Posterior vena cava (tissue), 2 donors: ENCODE data around the gene ADAM29. TPM values are rescaled to one million over a fixed set of nuclear protein-coding genes. Genes with fewer than 3 reads are reported as not detected.
A peak's percentile ranks its signal among the peaks of the same experiment; 100 is the strongest.
"Not testable (repeated sequence)": the region's sequence is repeated elsewhere in the genome, so short reads cannot be mapped to it uniquely, and the experiment has no call there.

Source experiments
- DNase-seq: peaks from one replicate; pipeline ENCODE4 v3.0.0-alpha.2; 2020; ENCODE audit warnings: low spot score
- intact Hi-C, 2 donors: fragments of 100-400 bp; cut with DNase I; formaldehyde crosslinking; loops; one replicate each; pipeline versions ENCODE4 v1.14.1 to v1.14.2; 2022 to 2023
- total RNA-seq, 2 donors: library from RNA; stranded (reverse); fragmentation: NEBNext Ultra II Directional; extraction: Animal tissue kit (Norgen Biotek cat#: 25700); gene quantifications; one replicate each; pipeline ENCODE4 v1.2.1, GENCODE V29; 2021
- donor health status: DM: yes; HTN: yes; CAD: no.
- donor health status: DM: yes; HTN: yes; CAD: no.

ADAM29 gene
- total RNA-seq, 2 donors from 2014 or later = not detected

DNA sequence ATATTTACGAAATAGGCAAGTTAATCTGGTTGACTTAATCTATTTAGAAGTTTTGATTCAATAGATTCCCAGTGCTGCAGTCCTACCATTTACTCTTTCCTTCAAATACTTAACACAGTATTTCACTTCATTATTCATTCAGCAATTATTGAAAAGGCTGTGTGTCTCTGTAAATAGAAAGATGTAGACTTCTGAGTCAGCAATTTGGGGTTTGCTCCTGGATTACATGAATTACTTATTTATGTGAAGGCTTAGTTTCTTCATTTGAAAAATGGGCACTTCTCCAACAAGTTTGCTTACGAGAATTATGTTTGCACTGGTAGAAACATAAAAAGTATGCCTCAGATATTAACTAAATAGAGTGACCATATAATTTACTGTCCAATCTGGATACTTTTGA is 17.4 kb downstream of the ADAM29 start:
- no peak for DNase-seq
- intact Hi-C loops = no loop called here

DNA sequence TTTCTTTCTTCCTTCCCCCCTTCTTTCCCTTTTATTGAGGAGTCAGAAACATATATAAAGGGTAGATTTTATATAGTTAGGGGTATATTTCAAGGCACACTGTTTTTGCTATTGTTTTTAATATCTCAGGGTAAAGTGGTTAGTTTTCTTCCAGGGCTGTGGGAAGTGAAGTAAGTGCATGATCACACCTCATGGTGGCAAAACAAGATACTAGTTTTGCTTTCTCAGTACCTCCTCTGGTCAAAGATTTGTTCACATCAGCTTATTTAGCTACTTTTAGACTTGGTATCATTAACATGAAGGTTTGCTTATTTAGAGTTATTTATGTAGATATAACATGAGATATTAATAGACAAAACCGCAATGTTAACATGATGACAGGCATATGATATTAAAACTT is 21.8 kb downstream of the ADAM29 start:
- intact Hi-C loops = no loop called here
- no peak for DNase-seq

DNA sequence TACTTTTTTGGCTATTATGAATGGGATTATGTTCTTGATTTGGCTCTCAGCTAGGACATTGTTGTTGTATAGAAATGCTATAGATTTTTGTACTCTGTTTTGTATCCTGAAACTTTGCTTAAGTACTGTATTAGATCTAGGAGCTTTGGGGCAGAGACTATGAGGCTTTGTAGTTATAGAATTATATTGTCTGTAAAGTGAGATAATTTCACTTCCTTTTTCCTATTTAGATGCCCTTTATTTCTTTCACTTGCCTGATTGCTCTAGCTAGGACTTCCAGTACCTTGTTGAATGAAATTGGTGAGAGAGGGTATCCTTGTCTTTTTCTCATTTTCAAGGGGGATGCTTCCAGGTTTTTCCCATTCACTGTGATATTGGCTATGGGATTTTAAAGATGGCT is 28.1 kb downstream of the ADAM29 start:
- intact Hi-C loops = no loop called here
- no peak for DNase-seq

DNA sequence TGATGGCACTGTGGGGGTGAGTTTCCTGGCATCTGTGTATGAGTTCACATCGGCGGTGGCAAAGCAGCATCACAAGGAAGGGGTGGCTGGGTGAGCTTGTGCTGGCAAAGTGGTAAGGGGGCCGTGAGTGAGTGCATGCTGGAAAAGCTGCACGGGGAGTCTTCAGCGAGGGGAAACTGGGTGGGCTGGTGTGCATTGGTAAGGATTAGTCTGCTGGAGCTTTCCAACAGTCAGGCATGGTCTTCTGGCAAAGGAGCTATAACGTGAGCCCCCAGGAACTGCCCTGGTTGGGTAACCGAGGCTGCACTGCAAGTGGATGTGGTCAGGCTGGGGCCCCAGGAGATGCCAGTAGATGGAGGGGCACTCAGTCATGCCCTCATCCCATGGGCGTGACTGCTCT is 30.7 kb downstream of the ADAM29 start:
- intact Hi-C loops = no loop called here
- no peak for DNase-seq

DNA sequence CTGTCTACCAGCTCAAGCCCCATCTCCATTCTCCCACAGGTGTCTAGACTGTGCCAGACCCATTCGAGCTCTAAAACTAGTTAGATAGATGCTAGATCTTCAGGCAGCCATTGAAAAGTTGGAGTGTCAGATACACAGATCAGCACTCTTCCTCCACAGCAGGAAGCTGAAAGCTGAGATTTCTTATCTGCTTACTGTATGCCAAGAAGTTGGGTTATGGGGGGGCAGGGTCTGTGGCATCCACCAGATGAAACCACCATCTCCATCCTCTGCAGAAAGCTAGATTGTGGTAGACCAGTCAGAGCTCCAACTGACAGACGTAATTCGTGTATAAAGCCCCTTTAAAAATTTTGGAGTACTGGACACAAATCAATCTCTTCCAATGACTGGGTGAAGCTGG is 54.8 kb downstream of the ADAM29 start:
- intact Hi-C loops = no loop called here
- DNase-seq = no peak

- DNase-seq = no peak
- intact Hi-C loops = no loop called here
Observed at GRCh38 chr4:174973336-174973735, 55.2 kb downstream of the ADAM29 start.

GRCh38 chr4:174983128-174983750 is 65.1 kb downstream of the ADAM29 start:
- intact Hi-C loops = no loop called here

DNA sequence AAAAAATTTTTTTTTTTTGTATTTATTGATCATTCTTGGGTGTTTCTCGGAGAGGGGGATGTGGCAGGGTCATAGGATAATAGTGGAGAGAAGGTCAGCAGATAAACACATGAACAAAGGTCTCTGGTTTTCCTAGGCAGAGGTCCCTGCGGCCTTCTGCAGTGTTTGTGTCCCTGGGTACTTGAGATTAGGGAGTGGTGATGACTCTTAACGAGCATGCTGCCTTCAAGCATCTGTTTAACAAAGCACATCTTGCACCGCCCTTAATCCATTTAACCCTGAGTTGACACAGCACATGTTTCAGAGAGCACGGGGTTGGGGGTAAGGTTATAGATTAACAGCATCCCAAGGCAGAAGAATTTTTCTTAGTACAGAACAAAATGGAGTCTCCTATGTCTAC is 65.7 kb downstream of the ADAM29 start:
- DNase-seq, intact Hi-C loops: not testable (repeated sequence)

More at GRCh38 chr4:174983128-174983750, 65.1 kb downstream of the ADAM29 start:
- DNase-seq = no peak

DNA sequence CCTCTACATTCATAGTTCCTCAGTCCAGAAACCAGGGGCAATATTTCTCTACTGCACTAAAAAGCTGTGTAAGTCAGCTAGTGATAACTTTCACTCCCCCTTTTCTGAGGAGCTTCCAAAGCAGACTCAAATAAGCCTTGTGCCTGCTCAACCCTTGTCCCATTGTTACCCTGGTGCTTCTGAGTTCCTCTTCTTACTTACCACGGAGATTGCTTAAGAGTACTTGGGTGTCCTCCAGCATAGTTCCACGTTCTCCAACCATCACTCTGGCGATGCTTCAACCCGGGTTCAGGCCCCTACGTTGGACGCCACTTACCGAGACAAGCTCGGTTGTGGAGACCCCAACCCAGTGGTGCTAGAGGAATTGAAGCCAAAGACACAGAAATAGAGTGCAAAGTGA is 71.6 kb downstream of the ADAM29 start:
- intact Hi-C loops = no loop called here
- DNase-seq = no peak

- intact Hi-C loops = no loop called here
- no peak for DNase-seq
Observed at GRCh38 chr4:174993916-174994315, 75.8 kb downstream of the ADAM29 start.

DNA sequence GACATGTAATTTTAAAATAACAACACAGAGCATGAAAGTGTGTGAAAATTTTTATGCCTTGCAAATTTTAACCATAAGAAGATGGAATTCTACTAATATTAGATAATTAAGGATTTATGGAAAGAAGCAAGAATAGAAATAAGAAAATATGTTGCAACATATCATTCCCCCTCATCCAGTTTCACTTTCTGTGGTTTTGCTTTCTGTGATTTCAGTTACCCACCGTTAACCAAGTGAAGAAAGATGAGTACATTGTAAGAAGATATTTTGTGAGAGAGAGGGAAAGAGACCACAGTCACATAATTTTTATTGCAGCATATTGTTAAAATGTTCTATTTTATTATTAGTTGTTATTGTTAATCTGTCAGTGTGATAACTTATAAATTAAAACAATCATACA is 77.9 kb downstream of the ADAM29 start:
- intact Hi-C loops = no loop called here
- no peak for DNase-seq

- no peak for DNase-seq
- intact Hi-C loops = no loop called here
Observed at GRCh38 chr4:174999407-174999806, 81.2 kb downstream of the ADAM29 start.

- intact Hi-C loops = no loop called here
- no peak for DNase-seq
Observed at GRCh38 chr4:175017751-175018150, 99.6 kb downstream of the ADAM29 start.

DNA sequence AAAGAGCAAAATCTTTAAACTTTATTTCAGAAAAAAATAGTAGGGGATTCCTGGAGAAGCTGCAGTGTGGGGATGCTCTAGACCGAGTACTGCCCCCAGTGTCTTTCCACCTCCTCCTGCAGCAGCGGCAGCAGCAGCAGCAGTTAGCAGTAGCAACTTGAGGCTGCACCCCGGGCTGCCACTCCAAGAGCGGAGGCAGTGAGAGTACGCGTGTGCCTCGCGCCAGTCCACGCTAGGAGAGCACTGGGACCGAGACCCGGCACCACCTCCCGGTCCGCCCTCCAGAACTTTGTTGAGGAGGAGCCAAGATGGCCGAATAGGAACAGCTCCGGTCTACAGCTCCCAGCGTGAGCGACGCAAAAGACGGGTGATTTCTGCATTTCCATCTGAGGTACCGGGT is 101.3 kb downstream of the ADAM29 start:
- peak; percentile 38 for DNase-seq
- intact Hi-C loops = not testable (repeated sequence)

Other genes with a start within 250 kb of the ADAM29 start
- not detected for gene GLRA3, start 89.1 kb upstream of the ADAM29 start, total RNA-seq